ENCODE data around the gene PDHX. TPM values are rescaled to one million over a fixed set of nuclear protein-coding genes. Genes with fewer than 3 reads are reported as not detected.

Gene PDHX
- total and polyA plus RNA-seq, 10 of the 15 experiments (the other 5 are each of a cell fraction or from before 2014, with no cell fraction given) = 14.5 to 41.9 (median 28.0) TPM

DNA sequence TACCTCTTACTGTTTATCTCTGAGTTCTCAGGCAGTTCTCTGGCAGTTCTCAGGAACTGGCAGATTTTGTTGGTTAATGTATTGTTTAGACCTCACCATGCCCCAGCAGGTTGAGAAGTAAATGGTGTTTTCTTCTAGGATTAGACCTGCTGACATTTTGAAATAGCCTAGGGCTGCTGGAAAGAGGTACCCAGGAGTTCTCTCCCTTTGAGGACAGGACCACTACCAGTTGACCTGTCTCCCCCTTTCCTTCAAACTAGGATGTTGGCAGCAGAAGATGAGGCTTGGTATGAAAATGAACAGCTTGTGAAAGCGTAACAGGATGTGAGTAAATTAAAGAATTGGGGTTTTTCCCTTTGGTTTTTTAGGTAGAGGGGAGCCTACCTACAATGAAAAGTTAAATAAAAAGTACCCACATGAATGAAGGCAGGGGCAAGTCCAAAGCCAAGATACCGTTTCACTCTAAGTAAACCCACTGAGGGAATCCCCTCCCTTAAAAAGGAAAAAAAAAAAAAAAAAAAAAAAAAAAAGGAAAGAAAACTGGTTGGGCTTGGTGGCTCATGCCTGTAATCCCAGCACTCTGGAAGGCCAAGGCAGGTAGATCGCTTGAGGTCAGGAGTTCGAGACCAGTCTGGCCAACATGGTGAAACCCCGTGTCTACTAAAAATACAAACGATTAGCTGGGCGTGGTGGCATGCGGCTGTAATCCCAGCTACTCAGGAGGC lies 96.2 kb downstream of the PDHX start (continued):
- TF ChIP-seq ZBTB40 (IDR thresholded peaks at IDR 0.05; ENCODE audit: borderline replicate concordance) (no peak; the same call in 1 of the 2 replicates), YY1 (IDR thresholded peaks at IDR 0.05; ENCODE audit: low read depth, low read length) (0 out of 2 replicates have a peak, but pooled peaks have one; percentile 14), BRCA1 (IDR thresholded peaks at IDR 0.05; ENCODE audit: low read depth, low read length) (no peak), MEF2B (IDR thresholded peaks at IDR 0.05; ENCODE audit: partially characterized antibody, poor library complexity, severe bottlenecking) (peak; percentile 67), SPI1 (IDR thresholded peaks at IDR 0.05; ENCODE audit: borderline replicate concordance, insufficient read depth, low read depth, low read length) (0 out of 2 replicates have a peak, but pooled peaks have one; percentile 30), RUNX3 (IDR thresholded peaks at IDR 0.05; ENCODE audit: low read length) (peak; percentile 97), NFYB (IDR thresholded peaks at IDR 0.05; ENCODE audit: insufficient read depth, low read depth, low read length) (no peak), ZZZ3 (IDR thresholded peaks at IDR 0.05; ENCODE audit: control insufficient read depth, insufficient read length, low read depth) (no peak), NBN (IDR thresholded peaks at IDR 0.05) (peak; percentile 50; the same call in 1 of the 2 replicates), IRF5 (IDR thresholded peaks at IDR 0.05; ENCODE audit: borderline replicate concordance) (no peak), TCF7 (IDR thresholded peaks at IDR 0.05; ENCODE audit: borderline replicate concordance) (peak; percentile 95), ZNF384 (IDR thresholded peaks at IDR 0.05; ENCODE audit: borderline replicate concordance, low read depth, low read length) (peak; percentile 78), NR2C2 (IDR thresholded peaks at IDR 0.05; ENCODE audit: borderline replicate concordance, control insufficient read depth, insufficient read length, low read depth) (no peak), KLF5 (IDR thresholded peaks at IDR 0.05; ENCODE audit: partially characterized antibody) (no peak), CEBPZ (IDR thresholded peaks at IDR 0.05; ENCODE audit: low read depth, low read length) (no peak)
- TF ChIP-seq, protein P1, sequence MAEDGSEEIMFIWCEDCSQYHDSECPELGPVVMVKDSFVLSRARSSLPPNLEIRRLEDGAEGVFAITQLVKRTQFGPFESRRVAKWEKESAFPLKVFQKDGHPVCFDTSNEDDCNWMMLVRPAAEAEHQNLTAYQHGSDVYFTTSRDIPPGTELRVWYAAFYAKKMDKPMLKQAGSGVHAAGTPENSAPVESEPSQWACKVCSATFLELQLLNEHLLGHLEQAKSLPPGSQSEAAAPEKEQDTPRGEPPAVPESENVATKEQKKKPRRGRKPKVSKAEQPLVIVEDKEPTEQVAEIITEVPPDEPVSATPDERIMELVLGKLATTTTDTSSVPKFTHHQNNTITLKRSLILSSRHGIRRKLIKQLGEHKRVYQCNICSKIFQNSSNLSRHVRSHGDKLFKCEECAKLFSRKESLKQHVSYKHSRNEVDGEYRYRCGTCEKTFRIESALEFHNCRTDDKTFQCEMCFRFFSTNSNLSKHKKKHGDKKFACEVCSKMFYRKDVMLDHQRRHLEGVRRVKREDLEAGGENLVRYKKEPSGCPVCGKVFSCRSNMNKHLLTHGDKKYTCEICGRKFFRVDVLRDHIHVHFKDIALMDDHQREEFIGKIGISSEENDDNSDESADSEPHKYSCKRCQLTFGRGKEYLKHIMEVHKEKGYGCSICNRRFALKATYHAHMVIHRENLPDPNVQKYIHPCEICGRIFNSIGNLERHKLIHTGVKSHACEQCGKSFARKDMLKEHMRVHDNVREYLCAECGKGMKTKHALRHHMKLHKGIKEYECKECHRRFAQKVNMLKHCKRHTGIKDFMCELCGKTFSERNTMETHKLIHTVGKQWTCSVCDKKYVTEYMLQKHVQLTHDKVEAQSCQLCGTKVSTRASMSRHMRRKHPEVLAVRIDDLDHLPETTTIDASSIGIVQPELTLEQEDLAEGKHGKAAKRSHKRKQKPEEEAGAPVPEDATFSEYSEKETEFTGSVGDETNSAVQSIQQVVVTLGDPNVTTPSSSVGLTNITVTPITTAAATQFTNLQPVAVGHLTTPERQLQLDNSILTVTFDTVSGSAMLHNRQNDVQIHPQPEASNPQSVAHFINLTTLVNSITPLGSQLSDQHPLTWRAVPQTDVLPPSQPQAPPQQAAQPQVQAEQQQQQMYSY (CRISPR knock-in tag; IDR thresholded peaks at IDR 0.05) = no peak

All from GM12878 (cell line).